GM19395 (cell line): ENCODE measurements around the gene NPEPL1.
"Not testable (repeated sequence)": the region's sequence is repeated elsewhere in the genome, so short reads cannot be mapped to it uniquely, and the experiment has no call there.

Experiments used
- ATAC-seq: cut with Tn5 transposase; IDR thresholded peaks from one replicate; pipeline ENCODE4 v1.9.1; 2021; ENCODE audit warnings: mild to moderate bottlenecking, moderate library complexity; ENCODE audit not compliant: unreplicated experiment

Gene NPEPL1, protein sequence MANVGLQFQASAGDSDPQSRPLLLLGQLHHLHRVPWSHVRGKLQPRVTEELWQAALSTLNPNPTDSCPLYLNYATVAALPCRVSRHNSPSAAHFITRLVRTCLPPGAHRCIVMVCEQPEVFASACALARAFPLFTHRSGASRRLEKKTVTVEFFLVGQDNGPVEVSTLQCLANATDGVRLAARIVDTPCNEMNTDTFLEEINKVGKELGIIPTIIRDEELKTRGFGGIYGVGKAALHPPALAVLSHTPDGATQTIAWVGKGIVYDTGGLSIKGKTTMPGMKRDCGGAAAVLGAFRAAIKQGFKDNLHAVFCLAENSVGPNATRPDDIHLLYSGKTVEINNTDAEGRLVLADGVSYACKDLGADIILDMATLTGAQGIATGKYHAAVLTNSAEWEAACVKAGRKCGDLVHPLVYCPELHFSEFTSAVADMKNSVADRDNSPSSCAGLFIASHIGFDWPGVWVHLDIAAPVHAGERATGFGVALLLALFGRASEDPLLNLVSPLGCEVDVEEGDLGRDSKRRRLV

DNA sequence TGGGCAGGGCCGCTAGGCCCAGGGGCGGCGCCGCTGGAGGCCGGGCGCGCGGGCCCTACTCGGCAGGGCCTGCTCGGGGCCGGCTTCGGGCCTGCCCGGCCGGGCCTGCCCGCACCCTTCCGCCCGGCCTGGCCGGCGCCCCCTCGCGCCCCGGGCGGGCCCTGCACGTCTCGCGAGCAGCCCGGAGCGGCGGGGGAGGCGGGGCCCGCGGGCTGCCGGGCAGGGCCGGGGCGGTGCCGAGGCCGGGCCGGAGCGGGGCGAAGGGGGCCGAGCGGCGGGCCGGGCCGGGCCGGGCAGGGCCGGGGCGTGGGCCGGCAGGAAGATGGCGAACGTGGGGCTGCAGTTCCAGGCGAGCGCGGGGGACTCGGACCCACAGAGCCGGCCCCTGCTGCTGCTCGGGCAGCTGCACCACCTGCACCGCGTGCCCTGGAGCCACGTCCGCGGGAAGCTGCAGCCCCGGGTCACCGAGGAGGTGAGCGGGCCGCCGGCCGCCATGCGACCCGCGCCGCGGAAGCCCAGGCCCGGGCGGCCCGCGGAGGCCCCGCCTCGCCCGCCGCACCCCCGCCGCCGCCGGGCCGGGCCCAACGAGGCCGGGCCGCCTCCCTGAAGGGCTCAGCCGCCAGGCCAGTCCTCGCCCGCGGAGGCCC lies at the start of gene NPEPL1:
TSS of gene NPEPL1 (plus strand) at position 222 of the 647 bp plus-strand sequence. CDS start at position 323, 101 bp downstream.
- ATAC-seq: peak; percentile 87

GRCh38 chr20:58642896-58643295 lies 49.7 kb upstream of the NPEPL1 start:
- not testable (repeated sequence) for ATAC-seq

GRCh38 chr20:58645412-58645968 lies 47.1 kb upstream of the NPEPL1 start:
- no peak for ATAC-seq

DNA sequence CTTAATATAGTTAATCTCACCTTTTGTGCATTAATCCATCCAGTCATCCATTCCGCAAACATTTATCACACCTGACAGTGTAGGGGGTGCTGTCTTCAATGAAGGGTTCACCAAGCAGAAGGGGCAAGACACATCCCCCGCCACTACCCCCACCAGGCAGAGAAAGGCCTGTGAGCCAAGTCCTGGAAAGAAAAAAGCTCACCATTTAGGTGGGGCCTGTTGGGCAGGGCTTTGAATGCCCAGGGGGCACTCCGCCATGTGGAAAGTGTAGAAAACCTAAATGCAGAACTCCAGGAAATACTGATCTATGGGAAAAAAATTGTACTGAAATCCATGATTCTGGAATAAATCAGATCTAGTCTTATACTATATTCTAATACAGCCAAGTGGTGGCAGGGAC lies 46.3 kb upstream of the NPEPL1 start:
- no peak for ATAC-seq

- no peak for ATAC-seq
These were observed 45.9 kb upstream of the NPEPL1 start for GRCh38 chr20:58646703-58647102.

- ATAC-seq: no peak
These were observed 45.3 kb upstream of the NPEPL1 start for GRCh38 chr20:58647162-58647795.

- ATAC-seq: no peak
These were observed 44.7 kb upstream of the NPEPL1 start for GRCh38 chr20:58647796-58648501.

GRCh38 chr20:58648502-58648825 lies 44.1 kb upstream of the NPEPL1 start:
- not testable (repeated sequence) for ATAC-seq

DNA sequence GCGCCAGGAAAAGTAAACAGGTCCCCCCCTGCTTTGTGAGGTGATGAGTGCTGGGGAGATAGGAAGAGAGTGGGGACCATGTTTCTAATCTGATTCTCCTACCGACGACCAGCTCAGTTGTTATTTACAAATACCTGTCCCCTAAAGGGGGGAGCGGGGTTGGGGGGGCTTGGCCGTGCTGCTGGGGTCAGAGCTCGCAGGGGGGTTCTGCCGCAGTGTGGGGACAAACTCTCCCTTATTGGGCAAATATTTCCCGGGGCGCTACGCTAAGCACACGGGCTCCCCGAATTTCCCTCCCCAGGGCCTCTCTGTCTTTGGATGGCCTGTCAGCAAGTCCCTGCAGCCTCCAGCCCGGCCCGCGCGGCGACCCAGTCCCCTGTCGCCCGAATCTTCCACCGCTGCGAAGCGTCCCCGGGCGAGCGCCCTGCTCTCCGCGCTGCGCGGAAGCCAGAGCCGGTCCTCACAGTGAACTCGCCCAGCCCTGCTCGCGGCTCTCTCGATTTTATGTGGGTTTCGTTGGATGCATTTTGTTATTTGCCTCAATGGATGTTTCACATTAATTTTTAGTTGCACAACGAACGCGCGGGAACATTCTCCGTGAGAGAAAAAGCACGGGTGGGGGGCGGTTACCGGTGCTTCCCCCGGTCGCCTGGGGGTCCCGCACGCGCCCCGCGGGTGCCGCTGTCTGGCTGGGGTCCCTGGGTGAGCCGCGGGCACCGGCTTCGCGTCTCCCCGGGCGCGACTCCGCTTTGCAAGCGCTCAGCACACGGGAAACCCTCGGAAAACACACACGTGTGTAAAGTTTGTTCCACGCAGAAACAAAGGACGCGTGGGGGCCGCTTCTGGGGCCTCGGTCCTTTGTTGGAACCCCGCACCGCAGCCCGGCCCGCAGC lies 43.1 kb upstream of the NPEPL1 start:
- no peak for ATAC-seq

- ATAC-seq: peak; percentile 19
These were observed 42.3 kb upstream of the NPEPL1 start for GRCh38 chr20:58650181-58650775.

DNA sequence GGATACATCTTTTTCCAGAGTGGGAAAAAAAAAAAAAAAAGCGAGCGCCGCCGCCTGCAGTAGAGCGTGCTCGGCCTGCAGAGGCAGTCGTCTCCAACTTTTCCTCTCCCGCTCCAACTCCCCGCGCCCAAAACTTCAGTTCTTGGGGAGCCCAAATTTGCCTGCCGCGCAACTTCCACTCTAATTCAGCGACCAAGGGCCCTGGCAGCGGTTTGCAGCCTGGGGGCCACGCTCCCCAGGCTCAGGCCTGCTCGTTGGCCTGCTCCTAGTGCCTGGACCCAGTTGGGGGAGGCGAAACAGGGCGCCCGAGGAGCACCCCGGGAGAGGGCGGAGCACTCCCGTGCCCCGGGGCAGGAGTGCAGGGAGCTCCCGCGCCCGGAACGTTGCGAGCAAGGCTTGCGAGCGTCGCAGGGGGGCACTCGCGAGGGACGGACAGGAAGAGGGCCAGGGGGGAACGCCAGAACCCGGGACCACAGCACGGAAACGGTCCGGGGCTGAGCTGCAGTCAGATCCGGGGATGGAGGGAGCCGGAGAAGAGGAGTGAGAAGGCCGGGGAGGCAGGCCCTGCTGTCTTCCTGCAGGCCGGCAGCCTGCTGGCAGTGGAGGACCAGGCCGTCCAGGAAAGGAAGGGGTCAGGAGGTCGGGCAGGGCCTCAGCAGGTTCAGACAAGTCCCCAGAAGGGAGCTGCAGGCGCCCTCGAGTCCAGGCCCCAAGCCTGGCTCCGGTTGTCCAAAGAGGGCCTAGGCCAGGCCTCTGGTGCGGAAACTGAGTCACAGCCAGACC lies 41.6 kb upstream of the NPEPL1 start, which contains the start of gene STX16:
TSS of gene STX16 (plus strand) at position 508 of the 783 bp plus-strand sequence. CDS start 724 bp downstream, outside the sequence.
- ATAC-seq: peak; percentile 67

DNA sequence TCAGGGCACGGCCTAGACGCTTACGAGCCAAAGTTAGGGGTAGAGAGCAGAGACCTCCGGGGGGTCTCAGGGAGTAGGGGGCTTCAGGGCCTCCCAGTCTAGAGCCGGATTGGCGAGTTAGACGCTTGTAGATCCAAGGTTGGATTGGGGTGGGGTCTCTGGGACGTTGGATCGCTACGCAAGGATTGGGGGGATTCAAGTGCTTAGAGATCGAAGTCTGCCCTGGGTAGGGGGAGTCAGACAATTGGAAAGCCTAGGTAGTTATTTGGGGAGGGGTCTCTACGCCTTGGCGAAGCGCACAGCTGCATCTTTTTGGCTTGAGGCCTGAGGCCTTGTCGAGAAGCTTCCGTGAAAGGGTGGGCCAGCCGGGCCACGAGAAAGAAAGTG lies 41.0 kb upstream of the NPEPL1 start:
- ATAC-seq: no peak

DNA sequence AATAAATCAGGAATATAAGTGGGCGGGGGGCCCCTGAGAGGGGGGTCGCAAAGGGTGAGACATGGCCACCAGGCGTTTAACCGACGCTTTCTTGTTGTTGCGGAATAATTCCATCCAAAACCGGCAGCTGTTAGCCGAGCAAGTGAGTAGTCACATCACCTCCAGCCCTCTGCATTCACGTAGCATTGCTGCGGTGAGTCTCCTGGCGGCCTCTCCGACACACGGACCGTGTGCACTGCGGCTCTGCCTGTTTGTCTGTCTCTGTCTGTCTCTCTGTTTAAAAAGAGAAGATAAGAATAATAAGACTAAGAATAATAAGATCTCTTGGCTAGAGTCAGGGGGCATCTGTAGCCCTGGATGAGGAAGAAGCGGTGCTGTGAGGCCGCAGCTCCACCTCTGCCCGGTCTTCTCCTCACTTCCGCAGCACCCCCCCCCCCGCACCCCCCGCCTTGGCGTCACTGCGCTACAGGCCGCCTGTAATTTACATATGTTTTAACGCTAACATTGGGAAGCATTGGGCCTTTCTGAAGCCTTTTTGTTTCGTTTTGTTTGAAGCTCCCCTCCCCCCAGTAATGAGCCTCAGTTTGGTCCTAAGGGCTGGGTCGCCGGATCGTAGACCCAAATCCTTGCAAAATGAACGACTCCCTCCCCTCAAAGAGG lies 40.5 kb upstream of the NPEPL1 start:
- peak; percentile 53 for ATAC-seq

DNA sequence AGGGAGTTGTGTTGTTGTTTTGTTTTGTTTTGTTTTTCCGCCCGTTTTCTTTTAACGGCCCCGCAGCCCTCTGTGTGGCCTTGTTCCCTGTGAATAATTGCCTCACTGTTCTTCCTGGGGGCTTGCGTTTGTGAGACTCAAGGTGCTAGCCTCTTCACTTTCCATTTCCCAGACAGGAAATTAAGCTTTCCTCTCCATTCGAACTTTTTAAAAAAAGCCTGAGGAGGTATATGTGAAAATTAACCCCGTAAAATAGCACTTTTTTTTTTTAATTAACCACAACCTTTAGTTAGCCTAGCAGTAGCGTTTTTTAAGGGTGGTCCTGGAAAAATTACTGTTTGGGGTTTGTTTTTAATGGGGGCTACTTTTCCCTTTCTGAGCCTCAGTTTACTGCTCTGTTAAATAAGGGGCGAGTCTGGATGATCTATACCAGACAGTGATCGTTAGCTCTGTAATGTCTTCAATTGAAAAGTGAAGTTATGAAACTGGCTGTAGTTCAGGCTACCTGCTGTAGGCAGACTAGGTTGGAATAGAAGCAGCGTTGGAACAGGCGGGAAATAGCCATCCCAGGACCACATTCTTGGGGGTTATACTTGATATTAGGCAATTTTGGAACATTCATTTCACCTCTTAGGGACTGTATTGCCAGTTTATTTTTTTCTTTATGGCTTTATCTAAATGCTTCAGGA lies 39.9 kb upstream of the NPEPL1 start:
- ATAC-seq: peak; percentile 9

GRCh38 chr20:58654337-58654736 lies 38.3 kb upstream of the NPEPL1 start:
- no peak for ATAC-seq

DNA sequence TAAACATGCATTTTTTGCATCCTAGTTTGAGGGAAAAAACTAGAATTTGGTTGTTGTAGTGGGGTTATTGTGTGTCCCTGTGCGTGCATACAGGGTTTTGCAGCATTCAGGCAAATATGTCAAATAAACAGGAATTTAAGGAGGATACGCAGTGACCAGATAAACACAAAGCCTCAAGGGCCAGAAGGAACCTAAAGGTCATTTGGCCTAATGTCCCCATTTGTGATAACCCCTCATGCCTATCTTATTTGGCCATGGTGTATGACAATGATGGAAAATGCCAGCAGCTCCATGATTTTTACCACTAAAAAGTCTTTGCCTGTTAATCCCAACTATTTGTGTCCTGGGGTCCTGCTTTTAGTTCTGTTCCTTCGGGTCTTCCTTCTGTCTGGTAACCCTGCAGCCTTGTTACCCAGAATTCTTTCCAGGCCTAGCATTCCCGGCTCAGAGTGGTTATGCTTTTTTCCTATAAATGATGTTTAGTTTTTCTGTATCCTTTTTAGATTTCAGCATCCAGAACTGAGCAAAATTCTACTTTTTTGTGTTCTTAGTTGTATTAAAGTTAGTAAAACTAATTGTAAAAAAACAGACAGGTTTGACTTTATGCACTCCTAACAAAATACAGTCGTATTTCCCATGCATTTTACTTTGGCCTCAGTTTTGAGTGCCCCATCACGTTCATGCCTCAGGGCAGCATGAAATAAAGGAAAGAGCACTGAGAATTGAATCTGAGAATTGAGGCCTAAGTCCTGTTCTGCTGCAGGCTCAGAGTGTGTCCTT lies 37.1 kb upstream of the NPEPL1 start:
- no peak for ATAC-seq

DNA sequence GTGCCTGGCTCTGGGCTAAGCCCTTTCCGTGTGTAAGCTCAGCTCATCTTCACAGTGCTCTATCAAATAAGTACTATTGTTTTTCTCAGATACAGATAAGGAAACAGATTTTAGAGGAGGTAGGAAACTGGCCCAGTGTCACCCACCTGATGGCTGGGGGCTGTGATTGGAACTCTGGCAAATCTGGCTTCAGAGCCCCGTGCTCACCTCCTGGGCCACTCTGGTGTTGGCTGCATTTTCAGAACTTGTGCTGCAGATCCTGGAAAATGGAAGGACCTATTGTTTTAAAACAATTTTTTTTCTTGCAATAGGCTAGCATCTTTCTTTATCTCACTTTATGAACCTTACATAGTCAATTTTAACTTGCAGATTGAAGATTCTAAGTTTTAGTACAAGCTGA lies 35.8 kb upstream of the NPEPL1 start:
- ATAC-seq: no peak
